OCI-LY7 (cell line): ENCODE results near the gene GSG1L.
"Not testable (repeated sequence)": the region's sequence is repeated elsewhere in the genome, so short reads cannot be mapped to it uniquely, and the experiment has no call there.

Experiments
- CTCF ChIP-seq: fragments of 200-600 bp; sonication (generic); conservative IDR thresholded peaks from 2 replicates; pipeline ENCODE4 v1.5.1; 2014; ENCODE audit warnings: mild to moderate bottlenecking, antibody characterized with exemption, low read length, moderate library complexity, mixed read lengths
- EZH2phosphoT487 ChIP-seq: fragments of 200-600 bp; sonication (generic); IDR thresholded peaks from 2 replicates; pipeline ENCODE4 v1.6.1; 2018; ENCODE audit warnings: low read depth, borderline replicate concordance, mild to moderate bottlenecking, mixed run types, antibody characterized with exemption, low read length, moderate library complexity, mixed read lengths

GRCh38 chr16:27979668-27980067, 83.8 kb downstream of the GSG1L start:
- not testable (repeated sequence) for TF ChIP-seq CTCF, EZH2phosphoT487
